NCI-H2081 treated with DMSO at 0.1 percent for 48 hours (cell line): ENCODE results near the gene NR2F2.

Experiments used
- DNase-seq: peaks from one replicate; lab custom pipeline; 2025; lab: John Stamatoyannopoulos, UW

NR2F2 gene

DNA sequence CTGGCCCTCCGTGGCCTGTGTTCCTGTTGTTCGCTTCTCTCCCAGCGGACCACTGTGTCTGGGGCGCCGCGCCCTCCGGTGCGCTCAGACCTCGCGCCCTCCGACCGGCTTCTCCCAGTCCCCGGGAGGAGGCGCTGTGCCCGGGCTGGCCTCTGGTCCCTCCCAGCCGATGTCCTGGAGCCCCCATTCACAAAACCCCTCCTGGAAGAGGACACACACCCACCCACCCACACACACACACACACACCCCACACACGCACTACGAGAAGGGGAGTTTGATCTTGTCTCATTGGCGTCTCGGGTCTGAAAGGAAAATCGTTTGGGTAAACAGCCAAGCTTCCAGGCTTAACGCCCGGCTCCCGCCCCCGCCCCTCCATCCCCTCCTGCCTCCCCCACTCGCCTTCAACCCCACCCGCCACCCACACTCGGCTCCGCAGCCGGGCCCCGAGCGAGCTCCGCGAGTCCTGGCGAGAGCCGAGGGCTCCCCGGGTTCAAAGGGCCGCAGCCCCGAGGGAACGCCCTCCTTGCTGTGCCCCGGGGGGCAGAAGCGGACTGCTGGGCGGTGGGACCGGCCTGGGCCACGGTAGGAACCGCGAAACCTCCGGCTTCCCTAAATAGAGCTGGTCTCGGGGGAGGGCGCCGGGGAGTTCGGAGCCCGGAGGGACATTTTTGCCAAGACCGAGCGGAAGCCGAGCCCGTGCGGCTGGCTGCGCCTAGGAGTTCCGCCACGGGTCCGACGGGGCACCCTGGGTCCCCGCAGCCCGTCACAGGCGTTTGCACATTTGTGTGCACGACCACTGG is 23.6 kb downstream of the NR2F2 start:
- DNase-seq = no peak

DNA sequence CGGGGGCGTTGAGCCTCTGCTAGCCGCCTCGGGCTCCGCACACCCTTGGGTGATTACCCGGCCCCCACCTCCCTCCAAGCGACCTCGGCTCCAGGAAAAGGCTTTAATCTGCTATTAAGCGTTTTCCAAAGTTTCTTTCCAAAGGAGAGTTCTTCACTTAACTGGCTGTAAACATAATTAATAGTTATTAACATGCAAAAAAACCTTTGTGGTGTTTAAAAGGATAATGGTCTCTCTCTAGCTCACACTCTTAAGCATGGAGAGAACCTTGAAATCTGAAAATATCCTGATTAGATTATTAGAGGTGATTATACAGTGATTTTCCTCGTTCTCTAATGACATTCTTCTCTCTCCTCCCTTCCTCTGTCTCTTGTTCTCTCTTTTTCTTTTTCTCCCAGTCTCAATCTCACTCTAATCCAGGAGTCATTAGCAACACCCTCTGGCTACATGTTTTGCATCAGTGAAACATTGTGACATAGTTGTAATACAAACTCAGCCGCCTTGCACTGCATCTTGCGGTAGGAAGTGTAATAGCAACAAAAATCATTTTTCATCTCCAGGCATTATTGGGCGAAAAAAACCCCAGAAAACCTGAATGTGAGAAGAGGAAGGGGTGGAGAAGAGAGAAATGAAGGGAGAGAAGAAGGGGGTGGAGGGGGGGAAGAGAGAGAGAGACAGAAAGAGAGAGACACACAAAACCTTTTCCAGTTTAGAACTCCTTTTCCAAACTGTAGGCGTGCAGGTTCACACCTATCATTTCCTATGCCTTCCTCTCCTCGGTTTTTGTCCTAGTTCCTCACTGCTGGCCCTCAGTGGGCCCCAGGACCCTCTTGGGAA is 24.4 kb downstream of the NR2F2 start:
- no peak for DNase-seq

- no peak for DNase-seq
These were observed 25.2 kb downstream of the NR2F2 start for GRCh38 chr15:96355568-96356187.

DNA sequence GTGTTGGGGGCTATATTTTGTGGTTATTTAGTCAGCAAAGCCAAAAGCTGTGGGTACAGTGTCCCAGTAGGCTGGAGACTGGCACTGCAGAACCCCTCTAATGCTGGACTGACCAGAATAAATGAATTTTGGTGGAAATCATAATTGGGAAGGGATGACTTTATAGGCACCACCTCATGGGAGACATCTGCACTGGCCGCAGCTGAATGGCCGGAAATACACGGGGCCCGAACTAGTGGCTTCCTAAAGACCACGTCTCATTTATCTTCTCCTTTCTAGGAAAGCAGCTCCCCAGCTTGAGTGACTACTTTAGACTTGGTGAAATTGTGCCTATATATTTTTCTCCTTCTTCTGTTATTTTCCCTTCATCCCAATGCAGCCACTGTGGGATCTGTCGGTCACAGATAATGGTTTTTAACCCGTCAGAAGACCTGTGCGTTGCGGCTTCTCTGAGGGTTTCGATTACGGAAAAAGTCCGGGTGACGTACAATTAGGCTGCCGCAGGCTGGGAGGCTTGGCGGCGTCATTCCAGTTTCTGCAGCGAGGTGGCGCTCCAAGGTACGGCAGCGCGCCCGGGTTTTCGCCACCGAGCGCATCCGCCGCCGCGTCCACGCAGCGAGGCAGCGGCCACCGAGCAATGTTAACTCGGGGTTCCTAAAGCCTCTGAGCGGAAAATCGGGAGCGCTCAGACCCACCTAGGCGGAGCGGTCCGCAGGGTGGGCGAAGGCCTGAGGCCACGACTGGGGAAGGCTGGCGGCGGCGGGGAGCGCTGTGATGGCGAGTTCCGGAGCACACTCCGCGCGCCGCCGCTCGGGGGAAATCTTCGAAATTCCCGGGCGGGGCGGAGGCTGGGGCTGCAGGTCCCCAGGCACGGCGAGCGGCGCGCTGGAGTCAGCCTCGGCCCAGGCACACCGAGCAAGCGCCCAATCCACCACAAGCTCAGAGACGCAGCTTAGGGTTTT is 26.3 kb downstream of the NR2F2 start:
- DNase-seq = no peak

DNA sequence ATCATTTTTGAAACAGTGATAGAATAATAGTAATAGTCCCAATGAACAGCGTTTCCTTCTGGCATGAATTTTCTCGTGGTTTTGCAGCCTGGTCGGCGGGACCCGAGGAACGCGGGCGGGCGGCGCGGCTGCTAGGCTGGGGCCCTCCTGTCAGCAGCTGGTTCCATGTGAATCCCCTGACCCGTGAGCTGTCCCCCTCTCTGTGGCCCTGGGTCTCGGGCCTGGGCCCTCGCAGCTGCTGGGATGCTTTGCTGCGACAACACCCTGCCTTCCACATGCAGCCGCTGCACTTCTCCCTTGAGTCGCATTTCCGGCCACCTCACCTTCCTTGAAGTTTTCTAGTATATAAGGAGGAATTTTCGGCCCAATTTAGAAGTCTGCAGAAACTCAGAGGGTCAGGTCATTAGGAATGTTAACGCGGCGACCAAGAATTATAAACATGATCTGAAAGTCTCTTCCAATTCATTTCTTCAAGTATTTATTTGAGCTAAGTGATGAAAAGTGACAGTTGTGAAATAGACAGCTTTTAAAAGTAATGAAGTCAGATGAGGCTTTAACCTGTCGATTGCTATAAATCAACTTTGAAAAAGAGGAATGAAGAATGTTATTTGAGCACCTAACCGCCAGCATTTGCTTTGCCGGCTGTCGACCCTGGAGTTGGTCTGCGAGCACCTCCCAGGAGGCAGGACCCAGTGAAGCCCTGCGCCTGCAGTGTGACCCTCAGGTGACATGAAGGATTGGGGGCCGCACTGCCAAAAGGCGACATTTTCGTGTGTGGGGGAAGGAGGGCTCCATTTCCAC is 27.7 kb downstream of the NR2F2 start:
- DNase-seq = no peak

DNA sequence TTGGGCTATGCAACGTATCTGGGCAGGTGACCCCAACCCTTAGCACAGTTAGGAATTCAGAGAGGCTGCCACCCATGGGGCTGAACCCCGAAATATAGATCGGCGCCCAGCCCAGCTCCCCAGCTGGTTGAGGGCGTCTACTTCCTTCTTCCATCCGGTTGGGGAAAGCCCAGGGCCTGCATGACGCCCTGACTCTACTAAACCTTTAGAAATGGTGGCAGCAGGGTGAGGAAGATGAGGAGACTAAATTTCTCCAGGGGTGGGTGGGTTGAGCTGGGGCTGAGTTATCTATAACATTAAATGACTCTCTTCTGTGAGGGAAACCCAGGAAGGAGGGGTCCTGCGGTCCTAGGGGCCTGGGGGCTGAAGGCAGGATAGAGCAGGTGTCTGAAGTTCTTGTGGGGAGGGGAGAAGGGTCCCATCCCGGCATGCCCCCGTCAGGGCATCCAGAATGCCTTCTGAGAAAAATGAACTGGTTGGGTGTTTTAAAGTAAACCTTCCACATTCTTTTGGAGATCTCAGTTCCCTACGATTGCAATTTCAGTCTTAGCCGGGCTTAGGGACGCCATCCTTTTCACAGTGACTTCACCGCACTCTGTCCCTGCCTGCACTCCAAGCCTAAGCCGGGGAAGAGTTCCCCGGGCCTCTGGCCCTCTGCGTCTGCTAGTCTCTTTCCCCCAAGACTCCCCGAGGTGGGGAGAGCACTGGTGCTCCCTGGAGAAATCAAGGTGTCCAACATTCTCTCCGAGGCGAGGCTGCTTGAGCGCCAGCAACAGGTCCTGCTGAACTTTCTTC is 28.5 kb downstream of the NR2F2 start:
- no peak for DNase-seq

DNA sequence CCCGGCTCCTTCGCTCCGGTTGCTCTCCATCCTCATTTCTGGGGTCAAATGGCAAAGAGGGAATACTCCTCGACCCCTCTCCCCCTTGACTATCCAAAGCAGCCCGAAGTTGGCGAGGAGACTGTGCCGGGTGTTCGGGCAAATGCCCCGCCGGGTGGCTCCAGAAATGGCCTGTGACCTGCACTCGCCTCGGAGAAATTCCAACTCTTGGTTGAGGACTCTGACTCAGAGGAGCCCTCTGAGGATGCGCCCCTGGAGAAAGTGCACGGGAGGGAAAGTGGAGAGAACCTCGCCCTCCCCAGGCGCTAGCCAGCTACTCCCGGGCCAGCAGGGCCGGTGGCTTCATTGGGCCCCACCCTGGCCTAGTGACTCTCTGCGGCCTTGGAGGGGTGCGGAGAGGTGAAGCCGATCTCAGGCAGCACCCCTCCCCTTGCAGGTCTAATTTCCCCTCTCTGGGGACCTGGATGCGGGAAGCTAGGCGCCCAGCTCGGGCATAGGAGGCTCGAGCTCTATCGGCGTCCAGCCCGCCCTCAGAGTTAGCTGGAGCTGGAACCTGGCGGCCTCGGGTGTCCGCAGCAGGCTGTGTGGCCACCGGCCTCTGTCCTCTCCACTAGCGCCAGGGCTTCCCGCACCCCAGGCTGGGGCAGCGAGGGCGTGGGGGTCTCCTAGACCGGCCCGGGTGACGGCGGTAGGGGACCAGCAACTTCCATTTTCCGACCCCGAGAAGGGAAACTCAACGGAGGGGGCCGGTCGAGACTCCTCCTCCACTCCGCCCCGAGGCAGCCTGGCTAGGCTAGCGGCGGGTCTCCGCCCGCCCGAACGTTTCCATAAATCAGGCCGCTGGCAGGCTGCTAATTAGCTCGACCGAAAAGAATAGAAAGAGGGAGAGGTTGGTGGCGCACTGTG is 29.4 kb downstream of the NR2F2 start:
- DNase-seq = no peak

GRCh38 chr15:96360581-96361308 is 30.2 kb downstream of the NR2F2 start:
- no peak for DNase-seq

DNA sequence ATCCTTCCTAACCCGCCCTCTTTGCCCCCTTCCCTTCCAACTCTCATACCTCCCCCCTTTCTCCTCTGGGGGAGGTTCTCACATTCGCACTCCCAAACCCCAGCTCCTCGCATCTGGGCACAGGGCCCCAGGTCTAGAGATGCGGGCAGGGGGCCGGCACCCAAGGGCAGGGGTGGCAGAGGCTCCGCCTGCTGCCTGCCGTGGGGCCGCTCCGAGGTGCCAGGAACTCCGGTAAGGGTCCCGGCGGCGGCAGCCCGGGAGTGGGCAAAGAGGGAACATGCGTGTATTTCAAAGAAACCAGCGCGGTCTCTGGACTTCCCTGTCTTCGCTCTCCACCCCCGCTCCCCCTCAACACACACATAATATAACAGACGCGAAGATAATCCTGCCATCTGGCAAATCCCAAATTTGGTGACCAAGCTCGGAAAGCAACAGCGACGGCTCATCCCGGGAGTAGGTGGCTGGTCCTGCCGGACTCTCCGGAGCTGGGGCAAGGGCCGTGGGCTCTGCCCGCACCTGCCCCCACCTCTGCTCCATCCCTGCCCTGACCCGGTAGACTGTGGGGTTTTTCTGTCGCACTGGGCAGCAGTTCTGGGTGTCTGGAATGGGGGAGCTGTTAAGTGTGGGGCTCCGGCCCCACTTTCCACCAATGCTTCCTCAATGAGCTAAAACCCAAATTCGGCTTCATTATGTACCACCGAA is 31.0 kb downstream of the NR2F2 start:
- no peak for DNase-seq

- DNase-seq = no peak
These were observed 31.7 kb downstream of the NR2F2 start for GRCh38 chr15:96362011-96362754.

DNA sequence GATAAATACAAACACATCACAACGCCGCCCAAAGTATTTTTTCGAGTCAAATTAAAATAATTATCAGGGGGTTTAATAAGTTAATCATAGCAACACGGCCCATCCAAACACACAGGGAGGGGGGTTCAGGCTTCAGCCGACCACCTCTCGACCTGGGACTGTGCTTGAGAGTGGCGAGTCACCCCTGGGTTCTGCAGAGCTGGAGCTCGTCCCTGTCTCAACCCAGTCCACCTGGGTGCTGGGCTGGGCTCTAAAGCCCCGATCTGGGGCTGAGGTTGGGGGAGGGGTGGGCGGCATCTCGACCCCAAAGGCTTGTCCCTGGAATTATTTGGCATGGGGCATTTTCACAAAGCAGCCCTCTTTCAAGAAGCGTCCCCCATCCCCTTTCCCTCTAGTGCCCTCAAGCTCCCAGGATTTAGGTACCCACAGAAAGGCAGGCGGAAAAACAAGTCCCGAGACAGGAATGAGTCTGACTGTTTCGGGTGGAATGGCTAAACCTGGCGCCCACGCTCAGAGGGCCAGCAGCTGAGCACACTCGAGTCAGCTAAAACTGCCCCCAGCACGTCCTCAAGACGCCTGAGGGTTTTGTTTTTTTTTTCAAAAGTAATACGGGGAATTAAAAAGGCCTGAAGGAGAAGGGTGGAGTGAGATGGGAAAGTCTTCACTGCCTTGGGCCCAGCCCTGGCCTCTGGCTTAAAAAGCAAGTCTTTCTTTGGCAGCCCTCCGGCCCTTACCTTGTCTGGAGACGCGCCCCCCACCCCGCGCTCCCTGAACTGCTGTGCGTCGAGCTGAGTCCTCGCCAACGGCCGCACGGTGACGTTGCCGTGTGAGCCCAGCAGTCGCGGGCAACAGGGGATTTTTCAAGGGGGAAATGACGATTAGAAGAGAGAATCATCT is 32.5 kb downstream of the NR2F2 start:
- DNase-seq = no peak

DNA sequence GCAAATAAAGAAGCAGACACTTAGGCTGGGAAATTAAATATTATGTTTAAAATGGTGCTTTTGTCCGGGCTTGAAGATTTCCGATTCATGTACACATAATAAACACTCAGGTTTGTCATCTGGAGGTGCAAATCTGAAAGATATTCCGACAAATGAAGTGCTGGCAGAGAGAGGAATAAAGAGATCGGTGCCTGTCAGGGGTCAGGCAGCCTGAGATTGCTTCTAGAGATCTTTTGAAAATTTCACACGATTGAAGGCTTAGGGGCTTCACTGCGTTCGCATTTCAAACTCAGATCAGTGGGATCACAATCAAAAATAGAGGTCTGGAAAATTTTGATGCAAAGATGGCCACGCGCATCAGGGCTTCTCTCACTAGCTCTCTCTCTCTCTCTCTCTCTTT is 33.2 kb downstream of the NR2F2 start:
- no peak for DNase-seq

- no peak for DNase-seq
These were observed 35.5 kb downstream of the NR2F2 start for GRCh38 chr15:96365781-96366525.

DNA sequence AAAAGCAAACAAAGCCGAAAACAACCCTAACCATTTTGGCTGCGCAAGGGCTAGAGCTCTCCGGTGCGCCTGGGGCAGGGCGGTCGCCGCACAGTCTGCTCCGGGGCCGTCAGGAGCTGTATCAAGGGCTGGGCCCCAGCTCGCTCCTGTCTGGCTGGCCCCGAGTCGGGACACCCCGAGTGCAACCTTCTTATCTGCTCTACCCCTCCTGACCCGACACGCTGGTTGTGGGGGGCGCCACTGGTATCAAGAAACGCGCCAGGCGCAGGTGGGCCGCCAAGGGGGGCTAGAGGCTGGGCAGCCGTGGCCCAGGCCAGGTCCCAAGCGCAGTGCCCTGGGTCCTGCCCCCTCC is 36.0 kb downstream of the NR2F2 start:
- DNase-seq = no peak
